Measurements from ENCODE around the gene QRICH2. TPM values are rescaled to one million over a fixed set of nuclear protein-coding genes. Genes with fewer than 3 reads are reported as not detected.

Gene QRICH2
- total RNA-seq, 3 donors from 2014 or later (not counting 1 experiment from before 2014, with no cell fraction given): 2.3 to 3.1 (median 2.9) TPM

DNA sequence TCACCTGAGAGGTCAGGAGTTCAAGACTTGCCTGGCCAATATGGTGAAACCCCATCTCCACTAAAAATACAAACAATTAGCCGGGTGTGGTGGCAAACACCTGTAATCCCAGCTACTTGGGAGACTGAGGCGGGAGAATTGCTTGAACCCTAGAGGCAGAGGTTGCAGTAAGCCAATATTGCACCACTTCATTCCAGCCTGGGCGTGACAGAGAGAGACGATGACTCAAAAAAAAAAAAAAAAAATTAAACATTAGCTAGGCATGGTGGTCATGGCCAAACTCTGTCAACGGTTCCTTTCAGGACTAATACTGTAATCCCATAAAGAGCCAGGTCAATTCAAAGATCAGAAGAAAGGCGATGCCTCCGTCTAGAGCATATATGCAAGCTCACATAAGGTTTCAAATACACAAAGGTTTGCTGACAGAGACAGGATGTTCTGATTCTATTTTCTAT is 70.2 kb downstream of the QRICH2 start:
- intact Hi-C loops (cut with micrococcal nuclease): no loop called here
- no peak for DNase-seq
- Histone ChIP-seq H3K4me3 (ENCODE audit: low read length) (no peak overlapping the region), H3K36me3 (ENCODE audit: control insufficient read depth, insufficient read depth, low read length) (no peaks in the 10 kb centered on the region), H3K27me3 (ENCODE audit: control insufficient read depth, insufficient read depth, low read length) (peaks cover 11% of the 10 kb centered on the region), H3K4me1 (ENCODE audit: control insufficient read depth, insufficient read depth, low read length) (peaks cover 20% of the 10 kb centered on the region), H3K27ac (ENCODE audit: low read length) (no peak overlapping the region), H3K9me3 (ENCODE audit: control insufficient read depth, insufficient read depth, low read length) (no peaks in the 10 kb centered on the region)
- H3K4me1 Mint-ChIP-seq: peaks cover 13 to 16% of the 10 kb centered on the region in 2 donors
- H3K27me3 Mint-ChIP-seq (ENCODE audit: low read depth in 2 of 2): peaks cover 0 to 10% of the 10 kb centered on the region in 2 donors
- H3K9me3 Mint-ChIP-seq: no peaks in the 10 kb centered on the region
- TF ChIP-seq, protein P1, sequence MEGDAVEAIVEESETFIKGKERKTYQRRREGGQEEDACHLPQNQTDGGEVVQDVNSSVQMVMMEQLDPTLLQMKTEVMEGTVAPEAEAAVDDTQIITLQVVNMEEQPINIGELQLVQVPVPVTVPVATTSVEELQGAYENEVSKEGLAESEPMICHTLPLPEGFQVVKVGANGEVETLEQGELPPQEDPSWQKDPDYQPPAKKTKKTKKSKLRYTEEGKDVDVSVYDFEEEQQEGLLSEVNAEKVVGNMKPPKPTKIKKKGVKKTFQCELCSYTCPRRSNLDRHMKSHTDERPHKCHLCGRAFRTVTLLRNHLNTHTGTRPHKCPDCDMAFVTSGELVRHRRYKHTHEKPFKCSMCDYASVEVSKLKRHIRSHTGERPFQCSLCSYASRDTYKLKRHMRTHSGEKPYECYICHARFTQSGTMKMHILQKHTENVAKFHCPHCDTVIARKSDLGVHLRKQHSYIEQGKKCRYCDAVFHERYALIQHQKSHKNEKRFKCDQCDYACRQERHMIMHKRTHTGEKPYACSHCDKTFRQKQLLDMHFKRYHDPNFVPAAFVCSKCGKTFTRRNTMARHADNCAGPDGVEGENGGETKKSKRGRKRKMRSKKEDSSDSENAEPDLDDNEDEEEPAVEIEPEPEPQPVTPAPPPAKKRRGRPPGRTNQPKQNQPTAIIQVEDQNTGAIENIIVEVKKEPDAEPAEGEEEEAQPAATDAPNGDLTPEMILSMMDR (IDR thresholded peaks at IDR 0.05): no peak
- H3K27ac Mint-ChIP-seq: peak overlapping the region in 1 of 2 donors; percentile 38
- no peak for ATAC-seq
- WGBS (ENCODE audit: insufficient coverage): 91% methylated on average over 7 of the region's 7 CpGs
- peak overlapping the region; percentile 21 for H3K4me3 Mint-ChIP-seq
- H3K36me3 Mint-ChIP-seq: no peaks in the 10 kb centered on the region

DNA sequence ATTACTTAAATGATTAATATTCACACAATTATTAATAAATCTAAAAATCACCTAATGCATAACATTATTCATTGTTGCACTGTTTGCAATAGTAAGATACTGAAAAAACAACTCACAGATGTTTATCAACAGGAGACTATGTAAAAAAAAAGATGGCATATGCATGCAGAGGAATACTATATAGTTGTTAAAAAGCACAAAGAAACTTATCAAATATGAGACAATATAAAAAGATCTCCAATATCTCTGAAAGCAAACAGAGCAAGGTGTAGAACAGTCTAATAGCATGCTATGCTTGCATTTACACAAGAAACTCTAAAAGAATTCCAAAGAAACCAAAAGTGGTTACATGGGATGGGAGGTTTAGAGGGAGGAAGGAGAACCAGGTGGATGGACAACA is 71.5 kb downstream of the QRICH2 start:
- DNase-seq (no peak), ATAC-seq (no peak)
- H3K4me1 ChIP-seq (ENCODE audit: control insufficient read depth, insufficient read depth, low read length): peaks cover 16% of the 10 kb centered on the region
- H3K27ac ChIP-seq (ENCODE audit: low read length): no peak overlapping the region
- no peaks in the 10 kb centered on the region for H3K36me3 ChIP-seq (ENCODE audit: control insufficient read depth, insufficient read depth, low read length)
- Mint-ChIP-seq H3K4me3 (no peak overlapping the region), H3K9me3 (no peaks in the 10 kb centered on the region), H3K27me3 (ENCODE audit: low read depth in 2 of 2) (peaks cover 0 to 8% of the 10 kb centered on the region in 2 donors), H3K27ac (no peak overlapping the region), H3K36me3 (no peaks in the 10 kb centered on the region), H3K4me1 (peaks cover 13 to 16% of the 10 kb centered on the region in 2 donors)
- TF ChIP-seq, protein P1 (IDR thresholded peaks at IDR 0.05): no peak
- intact Hi-C loops (cut with micrococcal nuclease): no loop called here
- H3K4me3 ChIP-seq (ENCODE audit: low read length): no peak overlapping the region
- no peaks in the 10 kb centered on the region for H3K9me3 ChIP-seq (ENCODE audit: control insufficient read depth, insufficient read depth, low read length)
- peaks cover under 1% of the 10 kb centered on the region for H3K27me3 ChIP-seq (ENCODE audit: control insufficient read depth, insufficient read depth, low read length)

DNA sequence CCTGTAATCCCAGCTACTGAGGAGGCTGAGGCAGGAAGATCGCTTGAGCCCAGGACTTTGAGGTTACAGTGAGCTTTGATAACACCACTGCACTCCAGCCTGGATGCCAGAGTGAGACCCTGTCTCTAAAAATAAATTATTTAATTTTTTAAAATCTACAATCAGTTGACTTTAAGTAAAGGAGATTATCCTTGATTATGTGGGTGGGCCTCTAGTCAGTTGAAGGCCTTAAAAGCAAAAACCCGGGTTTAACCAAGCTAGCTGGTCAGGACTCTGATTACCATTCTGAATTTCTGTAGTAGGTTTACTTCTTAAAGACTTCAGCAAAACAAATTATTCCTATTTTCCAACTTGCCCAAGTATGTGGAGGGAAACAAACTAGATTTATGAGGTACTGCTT is 72.2 kb downstream of the QRICH2 start:
- Mint-ChIP-seq H3K4me3 (no peak overlapping the region), H3K9me3 (no peaks in the 10 kb centered on the region), H3K27ac (no peak overlapping the region), H3K36me3 (no peaks in the 10 kb centered on the region), H3K27me3 (ENCODE audit: low read depth in 2 of 2) (peaks cover 0 to 1% of the 10 kb centered on the region in 2 donors), H3K4me1 (peaks cover 6 to 9% of the 10 kb centered on the region in 2 donors)
- no peak for ATAC-seq
- no peak overlapping the region for H3K4me3 ChIP-seq (ENCODE audit: low read length)
- H3K36me3 ChIP-seq (ENCODE audit: control insufficient read depth, insufficient read depth, low read length): no peaks in the 10 kb centered on the region
- no peak for DNase-seq
- peaks cover 8% of the 10 kb centered on the region for H3K4me1 ChIP-seq (ENCODE audit: control insufficient read depth, insufficient read depth, low read length)
- no peaks in the 10 kb centered on the region for H3K27me3 ChIP-seq (ENCODE audit: control insufficient read depth, insufficient read depth, low read length)
- intact Hi-C loops (cut with micrococcal nuclease): no loop called here
- no peak overlapping the region for H3K27ac ChIP-seq (ENCODE audit: low read length)
- no peaks in the 10 kb centered on the region for H3K9me3 ChIP-seq (ENCODE audit: control insufficient read depth, insufficient read depth, low read length)
- TF ChIP-seq, protein P1 (IDR thresholded peaks at IDR 0.05): no peak
- WGBS (ENCODE audit: insufficient coverage): 100% methylated on average over 2 of the region's 2 CpGs

- H3K4me3 ChIP-seq (ENCODE audit: low read length): no peak overlapping the region
- intact Hi-C loops (cut with micrococcal nuclease): no loop called here
- Mint-ChIP-seq H3K4me1 (peaks cover 4 to 6% of the 10 kb centered on the region in 2 donors), H3K36me3 (no peaks in the 10 kb centered on the region), H3K4me3 (no peak overlapping the region), H3K27ac (no peak overlapping the region), H3K9me3 (no peaks in the 10 kb centered on the region), H3K27me3 (ENCODE audit: low read depth in 2 of 2) (no peaks in the 10 kb centered on the region)
- peaks cover under 1% of the 10 kb centered on the region for H3K4me1 ChIP-seq (ENCODE audit: control insufficient read depth, insufficient read depth, low read length)
- no peaks in the 10 kb centered on the region for H3K9me3 ChIP-seq (ENCODE audit: control insufficient read depth, insufficient read depth, low read length)
- 50% methylated on average over 2 of the region's 5 CpGs for WGBS (ENCODE audit: insufficient coverage)
- DNase-seq: no peak
- no peak for ATAC-seq
- H3K27me3 ChIP-seq (ENCODE audit: control insufficient read depth, insufficient read depth, low read length): no peaks in the 10 kb centered on the region
- H3K27ac ChIP-seq (ENCODE audit: low read length): no peak overlapping the region
- TF ChIP-seq, protein P1 (IDR thresholded peaks at IDR 0.05): no peak
- H3K36me3 ChIP-seq (ENCODE audit: control insufficient read depth, insufficient read depth, low read length): no peaks in the 10 kb centered on the region
Observed at GRCh38 chr17:76234354-76234679, 73.8 kb downstream of the QRICH2 start.

Measured in natural killer cell (primary cell).